ENCODE data around the gene CALB2.

CALB2 gene

GRCh38 chr16:71399801-71400563 is 41.5 kb downstream of the CALB2 start:
- Histone ChIP-seq H2AFZ (ENCODE audit: low read length) (no peak overlapping the region), H3K14ac (ENCODE audit: low read length) (no peak overlapping the region), H3K9ac (ENCODE audit: low read depth, low read length, poor library complexity) (no peak overlapping the region), H3K18ac (ENCODE audit: low read length) (no peak overlapping the region), H3K9me3 (replicated peaks in 1 of 2; ENCODE audit: control insufficient read depth in 2 of 2, insufficient read depth in 1 of 2, low read depth in 1 of 2, low read length in 2 of 2) (peaks cover 5 to 12% of the 10 kb centered on the region in 2 donors), H4K8ac (ENCODE audit: low read depth, low read length) (no peak overlapping the region), H3K36me3 (replicated peaks in 1 of 2; ENCODE audit: control insufficient read depth in 2 of 2, insufficient read depth in 2 of 2, low read length in 2 of 2) (no peaks in the 10 kb centered on the region), H3K23ac (ENCODE audit: low read depth, low read length, poor library complexity) (no peak overlapping the region), H3K4me1 (ENCODE audit: control insufficient read depth in 2 of 2, insufficient read depth in 1 of 2, low read depth in 1 of 2, low read length in 2 of 2) (peaks cover 0 to 7% of the 10 kb centered on the region in 2 donors), H2BK12ac (ENCODE audit: low read length) (no peak overlapping the region), H3K79me1 (ENCODE audit: low read depth, low read length) (no peaks in the 10 kb centered on the region), H3K4ac (ENCODE audit: low read length) (no peak overlapping the region), H3K4me3 (ENCODE audit: low read length in 2 of 2) (no peak overlapping the region), H2BK120ac (ENCODE audit: low read depth, low read length) (no peak overlapping the region), H3K27ac (replicated peaks; ENCODE audit: low read length) (no peak overlapping the region), H2AK5ac (ENCODE audit: low read depth, low read length) (no peak overlapping the region), H3K27me3 (ENCODE audit: control insufficient read depth in 3 of 3, insufficient read depth in 3 of 3, low read depth in 1 of 3, low read length in 3 of 3) (peaks cover 0 to 8% (median 0%) of the 10 kb centered on the region in 3 experiments), H2BK5ac (ENCODE audit: low read length) (no peak overlapping the region), H2BK15ac (ENCODE audit: low read length) (no peak overlapping the region), H3K4me2 (ENCODE audit: insufficient read depth, low read length, poor library complexity, severe bottlenecking) (no peak overlapping the region), H4K91ac (ENCODE audit: low read depth, low read length, poor library complexity) (no peak overlapping the region)
- no peak for DNase-seq (ENCODE audit: low spot score)
- no CpG with 5 or more reads among the region's 11 CpGs for WGBS, 2 donors (ENCODE audit: extremely low coverage in 2 of 2, insufficient read length in 2 of 2, insufficient replicate concordance in 1 of 2)

- H3K79me1 ChIP-seq (ENCODE audit: low read depth, low read length), result no peaks in the 10 kb centered on the region
- DNase-seq (ENCODE audit: low spot score), result no peak
- H2AFZ ChIP-seq (ENCODE audit: low read length), result peak overlapping the region; percentile 58
Observed at GRCh38 chr16:71402007-71402406, 43.5 kb downstream of the CALB2 start.

GRCh38 chr16:71402674-71403073 is 44.2 kb downstream of the CALB2 start:
- WGBS, 2 donors (ENCODE audit: extremely low coverage in 2 of 2, insufficient read length in 2 of 2, insufficient replicate concordance in 1 of 2), result no CpG with 5 or more reads among the region's 11 CpGs
- H3K79me1 ChIP-seq (ENCODE audit: low read depth, low read length), result no peaks in the 10 kb centered on the region

More at GRCh38 chr16:71402007-71402406, 43.5 kb downstream of the CALB2 start:
- H3K4me2 ChIP-seq (ENCODE audit: insufficient read depth, low read length, poor library complexity, severe bottlenecking), result no peak overlapping the region
- H4K91ac ChIP-seq (ENCODE audit: low read depth, low read length, poor library complexity), result no peak overlapping the region
- H3K18ac ChIP-seq (ENCODE audit: low read length), result peak overlapping the region; percentile 76
- H3K27me3 ChIP-seq (ENCODE audit: control insufficient read depth in 3 of 3, insufficient read depth in 3 of 3, low read depth in 1 of 3, low read length in 3 of 3), result peaks cover 0 to 10% (median 0%) of the 10 kb centered on the region in 3 experiments
- H2BK15ac ChIP-seq (ENCODE audit: low read length), result no peak overlapping the region
- peak overlapping the region; percentile 1 for H3K27ac ChIP-seq (replicated peaks; ENCODE audit: low read length)
- peak overlapping the region; percentile 34 for H3K23ac ChIP-seq (ENCODE audit: low read depth, low read length, poor library complexity)
- H3K36me3 ChIP-seq (replicated peaks in 1 of 2; ENCODE audit: control insufficient read depth in 2 of 2, insufficient read depth in 2 of 2, low read length in 2 of 2), result no peaks in the 10 kb centered on the region
- H2BK120ac ChIP-seq (ENCODE audit: low read depth, low read length), result no peak overlapping the region
- peak overlapping the region; percentile 40 for H2BK5ac ChIP-seq (ENCODE audit: low read length)
- H2BK12ac ChIP-seq (ENCODE audit: low read length), result peak overlapping the region; percentile 2
- no peak overlapping the region for H3K4me3 ChIP-seq (ENCODE audit: low read length in 2 of 2)
- H2AK5ac ChIP-seq (ENCODE audit: low read depth, low read length), result peak overlapping the region; percentile 71
- H3K9me3 ChIP-seq (replicated peaks in 1 of 2; ENCODE audit: control insufficient read depth in 2 of 2, insufficient read depth in 1 of 2, low read depth in 1 of 2, low read length in 2 of 2), result peaks cover 5 to 13% of the 10 kb centered on the region in 2 donors
- no CpG with 5 or more reads among the region's 6 CpGs for WGBS, 2 donors (ENCODE audit: extremely low coverage in 2 of 2, insufficient read length in 2 of 2, insufficient replicate concordance in 1 of 2)
- peaks cover 0 to 7% of the 10 kb centered on the region in 2 donors for H3K4me1 ChIP-seq (ENCODE audit: control insufficient read depth in 2 of 2, insufficient read depth in 1 of 2, low read depth in 1 of 2, low read length in 2 of 2)
- H3K14ac ChIP-seq (ENCODE audit: low read length), result no peak overlapping the region
- H3K9ac ChIP-seq (ENCODE audit: low read depth, low read length, poor library complexity), result no peak overlapping the region
- H3K4ac ChIP-seq (ENCODE audit: low read length), result no peak overlapping the region
- no peak overlapping the region for H4K8ac ChIP-seq (ENCODE audit: low read depth, low read length)

GRCh38 chr16:71404364-71404763 is 45.8 kb downstream of the CALB2 start:
- Histone ChIP-seq H3K23ac (ENCODE audit: low read depth, low read length, poor library complexity) (no peak overlapping the region), H3K4me1 (ENCODE audit: control insufficient read depth in 2 of 2, insufficient read depth in 1 of 2, low read depth in 1 of 2, low read length in 2 of 2) (peaks cover 0 to 7% of the 10 kb centered on the region in 2 donors), H3K4me2 (ENCODE audit: insufficient read depth, low read length, poor library complexity, severe bottlenecking) (no peak overlapping the region), H4K91ac (ENCODE audit: low read depth, low read length, poor library complexity) (no peak overlapping the region), H3K14ac (ENCODE audit: low read length) (no peak overlapping the region), H3K4me3 (ENCODE audit: low read length in 2 of 2) (no peak overlapping the region), H3K36me3 (replicated peaks in 1 of 2; ENCODE audit: control insufficient read depth in 2 of 2, insufficient read depth in 2 of 2, low read length in 2 of 2) (no peaks in the 10 kb centered on the region), H2AK5ac (ENCODE audit: low read depth, low read length) (no peak overlapping the region), H2BK5ac (ENCODE audit: low read length) (no peak overlapping the region), H2BK120ac (ENCODE audit: low read depth, low read length) (no peak overlapping the region), H3K27ac (replicated peaks; ENCODE audit: low read length) (no peak overlapping the region), H2AFZ (ENCODE audit: low read length) (no peak overlapping the region), H3K9me3 (replicated peaks in 1 of 2; ENCODE audit: control insufficient read depth in 2 of 2, insufficient read depth in 1 of 2, low read depth in 1 of 2, low read length in 2 of 2) (peaks cover 5 to 13% of the 10 kb centered on the region in 2 donors), H3K27me3 (ENCODE audit: control insufficient read depth in 3 of 3, insufficient read depth in 3 of 3, low read depth in 1 of 3, low read length in 3 of 3) (peaks cover 0 to 17% (median 0%) of the 10 kb centered on the region in 3 experiments), H3K18ac (ENCODE audit: low read length) (no peak overlapping the region), H2BK15ac (ENCODE audit: low read length) (no peak overlapping the region), H4K8ac (ENCODE audit: low read depth, low read length) (no peak overlapping the region), H3K9ac (ENCODE audit: low read depth, low read length, poor library complexity) (no peak overlapping the region), H3K4ac (ENCODE audit: low read length) (no peak overlapping the region), H2BK12ac (ENCODE audit: low read length) (no peak overlapping the region), H3K79me1 (ENCODE audit: low read depth, low read length) (no peaks in the 10 kb centered on the region)
- DNase-seq (ENCODE audit: low spot score), result no peak
- WGBS, 2 donors (ENCODE audit: extremely low coverage in 2 of 2, insufficient read length in 2 of 2, insufficient replicate concordance in 1 of 2), result no CpG with 5 or more reads among the region's 4 CpGs

More at GRCh38 chr16:71402674-71403073, 44.2 kb downstream of the CALB2 start:
- H3K27me3 ChIP-seq (ENCODE audit: control insufficient read depth in 3 of 3, insufficient read depth in 3 of 3, low read depth in 1 of 3, low read length in 3 of 3), result peaks cover 0 to 7% (median 0%) of the 10 kb centered on the region in 3 experiments
- peaks cover 5 to 13% of the 10 kb centered on the region in 2 donors for H3K9me3 ChIP-seq (replicated peaks in 1 of 2; ENCODE audit: control insufficient read depth in 2 of 2, insufficient read depth in 1 of 2, low read depth in 1 of 2, low read length in 2 of 2)
- no peak overlapping the region for H2BK120ac ChIP-seq (ENCODE audit: low read depth, low read length)
- H2BK5ac ChIP-seq (ENCODE audit: low read length), result peak overlapping the region; percentile 40
- H3K4me3 ChIP-seq (ENCODE audit: low read length in 2 of 2), result no peak overlapping the region
- H4K91ac ChIP-seq (ENCODE audit: low read depth, low read length, poor library complexity), result no peak overlapping the region
- H3K14ac ChIP-seq (ENCODE audit: low read length), result no peak overlapping the region
- no peak overlapping the region for H3K23ac ChIP-seq (ENCODE audit: low read depth, low read length, poor library complexity)
- H2BK15ac ChIP-seq (ENCODE audit: low read length), result no peak overlapping the region
- peak overlapping the region; percentile 24 for H3K4ac ChIP-seq (ENCODE audit: low read length)
- H2AFZ ChIP-seq (ENCODE audit: low read length), result no peak overlapping the region
- no peak overlapping the region for H3K27ac ChIP-seq (replicated peaks; ENCODE audit: low read length)
- H3K9ac ChIP-seq (ENCODE audit: low read depth, low read length, poor library complexity), result no peak overlapping the region
- H3K18ac ChIP-seq (ENCODE audit: low read length), result peak overlapping the region; percentile 76
- H3K36me3 ChIP-seq (replicated peaks in 1 of 2; ENCODE audit: control insufficient read depth in 2 of 2, insufficient read depth in 2 of 2, low read length in 2 of 2), result no peaks in the 10 kb centered on the region
- H3K4me1 ChIP-seq (ENCODE audit: control insufficient read depth in 2 of 2, insufficient read depth in 1 of 2, low read depth in 1 of 2, low read length in 2 of 2), result peaks cover 0 to 7% of the 10 kb centered on the region in 2 donors
- no peak overlapping the region for H4K8ac ChIP-seq (ENCODE audit: low read depth, low read length)
- no peak overlapping the region for H3K4me2 ChIP-seq (ENCODE audit: insufficient read depth, low read length, poor library complexity, severe bottlenecking)
- H2AK5ac ChIP-seq (ENCODE audit: low read depth, low read length), result no peak overlapping the region
- no peak for DNase-seq (ENCODE audit: low spot score)
- H2BK12ac ChIP-seq (ENCODE audit: low read length), result no peak overlapping the region
